Hematopoietic multipotent progenitor cell treated with erythropoietin and hydrocortisone succinate and interleukin-3 and kit ligand, for 6 days (in vitro differentiated cells): Measurements from ENCODE around the gene CACNA2D1.

Experiments
- DNase-seq: peaks from one replicate; pipeline ENCODE4 v3.0.0-alpha.2; 2015

Gene CACNA2D1

DNA sequence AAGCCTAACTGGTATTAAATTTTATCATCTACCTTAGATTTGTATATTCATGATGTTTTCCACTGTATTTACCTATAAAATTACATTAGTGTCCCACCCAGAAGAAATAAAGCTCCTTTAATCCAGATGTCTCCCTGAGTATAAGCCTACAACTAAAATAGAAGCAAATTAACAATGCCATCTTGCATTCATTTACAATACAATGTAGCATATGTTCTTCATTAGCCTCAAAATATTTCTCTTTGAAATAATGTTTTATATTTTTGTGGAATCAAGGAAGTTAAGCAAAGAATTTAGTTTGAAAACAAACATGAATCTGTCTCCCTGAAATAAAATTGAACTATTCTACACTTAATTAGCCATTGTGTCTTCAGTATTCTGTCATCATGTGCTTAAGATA lies 112.3 kb downstream of the CACNA2D1 start:
- no peak for DNase-seq

DNA sequence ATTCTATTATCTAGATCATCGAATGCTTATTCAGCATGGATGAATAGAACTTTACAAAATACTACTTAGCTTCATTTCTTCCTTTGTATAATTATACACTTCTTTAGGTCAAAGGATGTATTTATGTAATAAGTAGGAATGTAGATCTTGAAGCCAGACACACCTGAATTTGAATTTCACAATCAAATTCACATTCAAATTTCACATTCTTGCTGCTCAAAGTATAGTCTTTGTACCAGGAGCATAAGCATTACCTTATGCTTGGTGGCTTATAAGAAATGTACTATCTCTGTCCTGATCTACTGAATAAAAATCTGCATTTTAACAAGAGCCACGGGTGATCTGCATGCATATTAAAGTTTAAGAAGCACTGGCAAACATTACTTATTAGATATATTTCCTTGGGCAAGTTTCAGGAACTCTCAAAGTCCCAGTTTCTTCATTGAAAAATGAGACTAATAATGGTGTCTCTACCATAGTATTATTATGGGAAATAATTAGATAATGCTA lies 112.8 kb downstream of the CACNA2D1 start:
- DNase-seq = no peak

DNA sequence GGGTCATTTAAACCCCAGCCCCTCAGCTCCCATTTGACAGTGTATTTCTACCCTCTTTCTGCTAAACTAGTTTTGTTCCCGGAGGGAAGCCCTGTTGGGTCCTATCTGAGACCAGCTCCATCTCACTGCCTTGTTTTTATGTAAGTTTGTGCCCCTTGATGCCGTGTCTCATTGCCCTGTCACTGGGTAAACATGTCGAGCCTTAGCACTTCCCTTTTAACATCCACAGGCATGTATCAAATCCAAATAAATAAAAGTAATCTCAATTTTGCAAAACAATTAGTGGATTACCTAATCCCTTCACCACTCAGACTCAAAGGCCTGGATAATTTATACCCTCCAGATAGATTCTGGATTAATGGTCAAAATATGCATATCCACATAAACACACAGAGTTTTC lies 115.7 kb downstream of the CACNA2D1 start:
- DNase-seq = no peak

DNA sequence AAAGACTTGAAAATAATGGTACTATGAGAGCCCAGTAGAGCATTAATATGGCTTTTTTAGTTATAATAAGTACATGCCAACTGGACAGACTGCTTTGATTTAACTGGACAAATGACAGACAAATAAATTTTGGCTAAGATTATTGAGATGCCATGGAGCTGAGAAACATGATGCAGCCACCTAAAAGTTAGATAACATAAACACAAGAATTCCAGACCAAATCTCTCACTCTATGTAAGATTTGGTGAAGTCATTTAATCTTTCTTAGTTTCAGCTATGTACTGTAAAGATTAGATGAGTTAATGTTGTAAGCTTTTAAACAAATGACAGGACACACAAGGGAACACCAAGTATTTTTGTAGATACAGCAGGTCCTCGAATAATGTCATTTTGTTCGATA lies 118.2 kb downstream of the CACNA2D1 start:
- no peak for DNase-seq

DNA sequence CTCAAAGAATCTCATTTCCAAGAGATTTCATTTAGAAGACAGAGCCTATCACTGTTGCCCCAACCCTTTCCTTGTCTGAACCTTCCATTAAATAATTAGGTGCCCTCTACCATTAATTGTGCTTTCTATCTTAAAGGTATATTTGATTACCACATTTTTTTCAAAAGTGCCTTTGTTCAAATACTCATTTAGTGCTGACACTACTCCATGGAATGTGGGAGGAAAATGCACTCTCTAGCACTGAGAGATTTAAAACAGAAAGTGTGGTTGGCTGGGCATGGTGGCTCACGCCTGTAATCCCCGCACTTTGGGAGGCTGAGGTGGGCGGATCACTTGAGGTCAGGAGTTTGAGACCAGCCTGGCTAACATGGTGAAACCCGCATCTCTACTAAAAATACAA lies 119.8 kb downstream of the CACNA2D1 start:
- DNase-seq = no peak

DNA sequence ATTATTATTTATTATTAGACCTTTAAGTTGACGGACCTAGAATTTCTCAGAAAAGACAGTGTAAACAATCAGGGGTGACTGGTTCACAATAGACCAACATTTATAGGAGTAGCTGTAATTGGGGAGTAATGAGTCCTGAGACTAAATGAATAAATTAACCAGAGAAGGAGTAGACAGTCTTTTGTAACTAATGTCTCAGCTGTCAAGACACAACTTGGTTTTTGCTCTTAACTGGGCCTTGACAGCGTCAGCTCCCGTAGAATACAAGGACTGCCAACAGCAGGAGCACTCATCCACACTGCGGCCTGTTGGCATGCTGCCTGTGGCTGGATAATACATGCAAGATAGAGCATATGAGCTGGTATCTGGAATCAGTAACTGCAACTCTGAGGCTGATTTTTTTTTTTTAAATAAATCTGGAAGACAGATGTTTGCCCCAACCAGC lies 123.9 kb downstream of the CACNA2D1 start:
- DNase-seq = no peak

DNA sequence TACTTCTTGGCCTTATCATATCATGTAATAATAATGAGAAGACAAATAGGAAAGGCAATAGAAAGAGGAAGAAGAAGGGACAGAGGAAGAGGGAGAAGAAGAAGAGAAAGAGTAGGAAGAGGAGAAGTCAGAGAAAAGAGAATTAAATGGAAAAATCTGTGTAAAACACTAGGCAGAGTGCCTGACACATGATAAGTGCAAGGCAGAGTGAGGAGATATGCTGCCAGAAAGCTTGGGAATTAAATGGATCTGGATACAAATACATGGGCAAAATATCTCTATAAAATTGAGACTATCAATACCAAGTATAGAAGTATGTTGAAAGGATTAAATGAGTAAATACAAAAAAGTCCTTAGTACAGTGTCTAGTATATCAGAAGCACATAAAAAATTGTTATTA lies 124.8 kb downstream of the CACNA2D1 start:
- DNase-seq = no peak

DNA sequence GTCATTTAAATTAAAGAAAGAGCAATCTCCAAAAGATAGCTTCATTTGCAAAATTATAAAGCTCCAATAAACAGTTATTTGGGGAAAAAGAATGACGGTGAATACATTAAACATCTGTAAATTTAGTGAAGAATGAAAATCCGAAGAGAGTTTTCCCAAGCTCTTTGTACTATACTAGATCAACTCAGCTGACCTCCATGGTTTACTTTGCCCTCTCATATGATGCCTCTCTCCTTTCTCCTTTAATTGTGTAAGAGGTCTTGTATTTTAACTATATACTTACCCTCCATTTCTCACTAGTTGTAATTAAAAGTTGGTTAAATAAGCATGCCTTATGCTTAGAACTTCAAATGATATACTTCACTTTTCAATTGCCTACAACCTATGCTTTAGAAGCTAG lies 125.8 kb downstream of the CACNA2D1 start:
- no peak for DNase-seq

DNA sequence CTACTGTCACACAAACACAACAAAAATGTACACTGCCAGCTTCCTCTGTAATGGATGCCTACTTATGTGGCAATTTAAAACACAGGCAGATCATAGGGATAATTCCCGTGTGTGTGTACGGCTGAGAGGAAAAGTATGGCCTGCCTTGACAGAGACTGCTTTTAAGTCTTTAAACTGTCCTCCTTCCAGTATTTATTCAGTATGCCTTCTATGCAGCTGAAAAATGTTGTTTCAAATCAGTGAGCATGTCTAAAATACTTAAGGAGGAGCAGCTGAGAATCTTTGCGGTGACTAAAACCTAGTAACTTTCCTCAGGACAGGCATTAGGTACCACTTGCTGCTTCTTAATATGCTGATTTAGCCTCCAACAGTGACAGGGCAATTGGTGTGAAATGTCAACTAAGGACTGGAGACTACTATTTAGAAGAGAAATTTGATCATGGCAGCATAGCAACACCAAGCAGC lies 126.3 kb downstream of the CACNA2D1 start:
- DNase-seq = no peak

DNA sequence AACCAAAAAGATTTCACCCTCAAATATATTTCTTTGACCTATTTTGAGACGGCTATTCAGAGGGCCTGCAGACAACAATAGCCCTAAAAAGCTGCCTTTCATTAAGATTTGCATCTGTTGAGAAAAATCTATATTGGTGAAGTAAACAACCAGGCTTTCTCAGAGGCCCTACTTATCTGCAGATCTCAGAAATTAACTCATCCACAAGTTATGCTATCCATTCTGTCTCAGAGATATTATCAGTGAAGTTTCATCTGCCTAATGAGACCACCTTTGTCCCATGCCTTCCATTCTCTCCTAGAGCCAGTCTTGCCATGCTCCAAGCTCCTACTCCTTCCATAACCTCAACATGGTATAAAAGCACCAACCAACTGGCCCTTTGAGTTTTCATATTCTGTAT lies 130.3 kb downstream of the CACNA2D1 start:
- DNase-seq = no peak

DNA sequence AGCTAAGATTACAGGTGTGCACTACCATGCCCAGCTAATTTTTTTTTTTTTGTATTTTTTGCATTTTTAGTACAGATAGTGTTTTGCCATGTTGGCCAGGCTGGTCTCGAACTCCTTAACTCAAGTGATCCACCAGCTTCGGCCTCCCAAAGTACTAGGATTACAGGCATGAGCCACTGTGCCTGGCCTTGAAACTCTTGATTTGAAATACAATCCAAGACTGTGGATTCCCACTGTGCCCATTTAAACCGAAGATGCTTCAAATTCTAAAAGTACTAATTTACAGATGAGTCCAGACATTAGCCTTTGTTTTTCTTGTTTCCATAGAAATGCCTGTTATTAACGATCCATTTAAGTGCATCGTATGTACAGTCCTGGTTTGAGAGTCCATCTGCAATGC lies 130.9 kb downstream of the CACNA2D1 start:
- DNase-seq = no peak

DNA sequence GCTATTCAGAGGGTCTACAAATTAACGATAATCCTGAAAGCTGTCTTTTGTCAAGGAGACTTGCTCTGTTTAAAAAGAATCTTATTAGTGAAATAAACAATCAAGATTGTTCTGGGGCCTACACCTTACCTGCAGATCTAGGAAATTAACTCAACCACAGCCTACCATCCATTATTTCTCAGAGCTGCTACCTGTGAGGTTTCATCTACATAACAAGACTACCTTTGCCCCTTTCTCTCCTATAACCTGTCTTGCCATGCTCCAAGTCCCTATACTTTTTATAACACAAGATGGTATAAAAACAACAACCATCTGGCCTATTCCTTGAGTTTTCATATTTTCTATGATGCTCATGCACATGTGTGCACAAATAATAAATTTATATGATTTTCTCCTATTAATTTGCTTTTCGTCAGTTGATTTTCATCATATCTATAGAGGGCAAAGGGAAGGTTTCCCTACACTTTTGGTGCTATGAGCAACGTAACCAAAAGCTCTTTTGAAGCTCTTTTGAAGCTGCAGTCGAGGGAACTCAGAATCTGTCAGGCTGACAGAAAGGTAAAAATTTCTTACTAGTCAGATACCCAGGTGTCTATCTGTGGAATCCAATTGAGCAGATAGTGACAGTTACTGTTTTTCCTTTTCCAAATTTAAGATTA lies 138.1 kb downstream of the CACNA2D1 start:
- DNase-seq = no peak

DNA sequence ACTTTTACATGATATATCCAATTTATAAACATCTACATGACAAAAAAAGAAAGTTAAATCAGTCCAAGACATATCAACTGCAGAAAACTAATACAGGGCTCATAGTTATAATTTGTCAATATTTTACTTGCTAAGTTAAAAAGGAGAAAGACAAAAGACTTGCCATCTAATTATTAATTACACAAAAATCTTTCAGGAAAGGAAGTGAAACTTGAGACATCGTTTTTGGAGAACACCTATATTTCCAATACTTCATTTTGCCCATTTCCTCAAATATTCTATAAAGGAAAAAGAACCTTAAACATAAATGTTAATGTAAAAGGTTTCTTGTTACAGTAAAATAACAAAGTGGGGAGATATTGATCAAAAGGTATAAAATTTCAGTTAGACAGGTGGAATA lies 148.7 kb downstream of the CACNA2D1 start:
- DNase-seq = no peak

DNA sequence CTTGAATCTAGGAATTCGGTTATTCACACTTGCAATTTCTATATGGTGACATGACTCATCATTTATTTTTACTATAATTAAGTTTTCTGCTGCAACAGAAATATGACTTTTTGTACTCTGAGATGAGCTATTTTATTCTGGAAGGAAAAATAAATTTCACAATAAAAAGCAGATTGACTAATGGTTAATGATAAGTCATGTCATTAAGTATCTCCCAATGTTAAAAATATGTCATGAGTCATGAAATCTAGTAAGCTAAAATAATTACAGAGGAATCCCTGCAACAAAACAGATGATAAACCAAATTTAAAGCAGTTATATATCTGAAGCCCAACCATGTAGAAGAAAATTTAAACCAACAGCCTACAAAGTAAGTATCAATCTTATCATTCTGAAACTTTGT lies 149.2 kb downstream of the CACNA2D1 start:
- no peak for DNase-seq

DNA sequence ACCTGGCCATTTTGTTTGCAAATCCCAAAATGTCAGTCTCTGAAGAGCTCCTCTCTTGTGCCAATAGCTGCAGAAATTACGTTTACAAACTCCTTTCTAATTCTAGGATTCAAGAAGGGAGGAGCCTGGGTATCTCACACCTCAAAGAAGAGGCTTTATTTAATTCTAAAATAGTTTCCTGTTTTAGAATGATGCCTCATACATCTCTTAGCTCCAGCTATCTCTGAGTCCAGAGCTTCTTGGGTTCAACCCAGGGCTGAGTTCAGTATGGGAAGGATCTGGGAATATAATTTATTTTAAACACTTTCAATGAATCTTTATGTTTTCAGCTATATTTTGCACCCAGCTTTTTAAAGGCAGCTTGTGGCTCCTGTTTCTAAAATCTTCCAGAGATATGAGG lies 150.1 kb downstream of the CACNA2D1 start:
- DNase-seq = no peak

DNA sequence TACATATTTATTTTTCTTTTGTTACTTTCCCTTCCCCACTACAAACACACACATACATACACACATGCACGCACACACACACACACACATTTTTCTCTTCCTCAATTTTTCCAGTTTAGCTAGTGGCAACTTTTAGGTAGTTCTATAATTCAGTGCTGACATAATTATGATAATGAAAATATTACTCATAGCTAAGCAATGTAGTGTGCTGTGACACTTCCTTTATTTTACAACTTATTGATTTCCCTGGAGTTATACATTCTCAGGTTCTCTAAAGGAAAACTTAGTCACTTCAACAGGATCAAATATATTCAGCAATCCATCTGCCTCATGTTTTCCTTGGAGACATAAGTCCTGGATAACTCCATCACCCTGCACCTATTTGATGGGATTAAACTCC lies 151.6 kb downstream of the CACNA2D1 start:
- DNase-seq = no peak

DNA sequence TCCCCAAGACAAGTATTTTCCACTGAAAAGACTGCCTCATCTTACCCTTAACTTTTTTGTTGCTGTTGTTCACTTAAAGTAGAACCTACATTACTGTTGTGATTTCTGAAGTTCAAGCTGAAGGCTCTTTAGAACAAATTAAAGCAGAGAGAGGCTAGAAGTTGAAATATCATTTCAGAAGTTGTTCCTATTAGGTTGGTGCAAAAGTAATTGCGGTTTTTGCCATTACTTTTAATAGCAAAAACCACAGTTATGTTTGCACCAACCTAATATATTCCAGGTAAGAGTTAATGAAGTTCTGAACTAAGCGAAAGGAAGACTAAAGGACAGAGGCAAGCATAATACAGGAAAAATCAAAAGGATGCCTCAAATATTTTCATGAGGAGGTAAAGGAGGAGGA lies 153.7 kb downstream of the CACNA2D1 start:
- no peak for DNase-seq

DNA sequence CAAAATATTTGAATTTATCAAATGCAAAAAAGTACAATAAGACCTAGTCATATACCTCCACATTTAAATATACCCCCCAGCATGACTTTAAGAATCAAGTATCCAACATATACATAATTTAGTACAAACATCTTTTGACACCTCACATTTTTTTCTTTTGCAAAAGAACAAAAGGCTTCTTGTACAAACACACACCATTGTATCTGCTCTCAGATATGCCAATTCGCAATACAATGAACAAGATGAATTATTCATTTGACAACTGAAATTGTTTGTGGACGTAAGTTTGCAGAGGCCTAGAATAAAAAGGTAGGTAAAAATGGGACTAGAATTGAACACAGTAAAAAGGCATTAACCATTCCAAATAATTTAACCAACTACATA lies 154.4 kb downstream of the CACNA2D1 start:
- no peak for DNase-seq

DNA sequence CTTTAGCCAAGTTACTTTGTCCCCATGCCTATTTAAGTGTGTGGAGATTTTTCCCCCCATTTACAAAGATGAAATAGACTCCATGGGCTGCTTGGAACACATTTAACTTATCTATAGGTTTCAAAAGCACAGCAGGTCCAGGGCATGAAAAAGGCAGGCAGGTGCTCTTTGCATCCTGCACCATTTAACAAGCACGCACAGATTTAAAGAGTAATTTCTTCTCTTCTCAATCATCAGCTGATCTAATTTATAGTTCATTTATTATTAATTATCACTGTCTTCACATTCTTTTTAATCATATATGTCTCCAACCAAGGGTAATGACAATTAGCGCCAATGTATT lies 156.8 kb downstream of the CACNA2D1 start:
- DNase-seq = no peak

DNA sequence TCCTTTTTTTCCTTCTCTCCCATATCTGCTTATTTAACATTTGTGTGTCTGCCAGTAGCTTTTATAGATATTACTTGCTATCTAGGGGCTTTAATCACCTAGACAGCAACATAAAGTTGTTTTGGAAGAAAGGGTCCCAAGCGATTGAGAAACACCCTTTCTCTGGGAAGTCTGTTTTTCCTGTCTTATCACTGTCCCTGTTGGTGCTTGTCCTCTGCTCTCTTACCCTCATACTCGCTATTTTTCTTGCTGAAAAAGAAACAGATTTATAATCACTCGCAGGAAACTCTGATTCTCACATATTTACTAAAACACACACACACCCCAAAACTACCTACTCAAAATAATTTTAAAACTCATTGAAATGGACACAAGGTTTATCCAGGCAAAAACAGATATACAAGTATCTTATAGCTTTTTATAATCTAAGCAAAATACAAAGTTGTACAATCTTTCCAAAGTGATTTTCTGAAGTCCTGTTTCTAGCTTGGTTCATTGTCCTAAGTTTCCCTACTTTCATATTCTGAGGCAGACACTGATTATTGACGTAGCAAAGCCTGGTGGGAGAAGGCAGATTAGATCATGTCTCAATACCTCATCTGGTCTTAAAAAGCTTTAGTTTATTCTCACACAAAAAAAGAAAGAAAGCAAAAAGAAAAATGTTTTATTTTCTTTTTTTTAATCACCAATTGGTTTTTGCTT lies 157.3 kb downstream of the CACNA2D1 start:
- DNase-seq = no peak

DNA sequence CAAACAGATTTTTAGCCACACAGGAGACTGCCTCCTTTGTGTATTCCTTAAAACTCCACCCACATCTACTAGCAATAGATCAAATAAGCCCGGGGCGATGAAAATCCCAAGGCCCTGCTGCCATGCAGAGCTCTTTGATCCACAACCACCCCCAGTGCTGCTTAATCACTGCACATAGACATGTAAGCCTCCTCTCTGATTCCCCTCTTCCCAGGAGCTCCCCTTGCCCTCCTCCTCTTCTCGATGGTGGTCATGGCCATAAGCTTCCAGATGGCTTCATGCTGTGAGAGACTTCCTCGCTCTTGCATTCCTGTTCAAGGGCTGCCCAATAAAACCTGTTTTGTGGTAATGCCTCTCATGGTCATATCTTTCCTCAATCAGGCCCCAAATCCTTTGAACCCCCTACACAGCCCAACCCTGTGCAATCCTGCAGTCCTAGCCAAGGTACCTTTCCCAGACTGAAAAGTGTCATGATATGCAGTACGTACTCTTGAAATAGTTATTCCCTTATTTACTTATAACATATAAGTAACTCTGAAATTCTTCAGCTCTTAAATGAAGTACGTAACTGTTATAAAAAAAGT lies 158.5 kb downstream of the CACNA2D1 start:
- DNase-seq = no peak

DNA sequence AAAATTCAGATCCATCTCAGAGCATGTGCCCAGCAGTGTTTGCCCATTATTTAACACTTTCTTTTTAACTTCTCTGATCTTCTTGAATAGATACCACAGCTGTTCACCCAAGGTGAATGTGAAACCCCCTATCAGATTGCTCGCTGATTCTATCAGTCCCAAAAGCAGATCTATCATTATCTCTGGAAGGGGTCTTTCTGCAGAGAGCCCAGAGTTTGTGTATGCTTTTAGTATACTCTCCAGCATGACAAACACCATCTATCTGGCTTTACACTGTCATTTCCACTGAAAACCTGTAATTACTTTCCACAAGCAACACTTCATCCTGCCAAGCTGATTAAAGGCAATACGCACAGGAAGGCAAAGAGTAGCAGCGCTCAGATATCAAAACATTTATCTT lies 168.2 kb downstream of the CACNA2D1 start:
- no peak for DNase-seq

DNA sequence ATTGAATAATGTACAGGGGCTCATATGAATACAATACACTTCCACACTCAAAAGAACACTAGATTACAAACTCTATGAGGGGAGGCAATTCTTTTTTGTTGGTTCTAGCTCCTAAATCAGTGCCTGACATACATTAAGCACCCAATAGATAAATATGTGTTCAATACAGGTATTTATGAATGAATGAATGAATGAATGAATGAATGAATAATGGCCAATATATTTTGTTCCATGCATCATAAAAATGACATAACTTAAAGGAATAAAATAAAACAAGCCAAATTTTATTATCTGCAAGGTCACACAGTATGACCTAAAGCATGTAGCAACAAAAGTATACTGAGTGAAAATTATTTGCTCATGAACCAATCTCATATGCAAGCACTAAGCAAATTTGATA lies 168.9 kb downstream of the CACNA2D1 start:
- DNase-seq = no peak

DNA sequence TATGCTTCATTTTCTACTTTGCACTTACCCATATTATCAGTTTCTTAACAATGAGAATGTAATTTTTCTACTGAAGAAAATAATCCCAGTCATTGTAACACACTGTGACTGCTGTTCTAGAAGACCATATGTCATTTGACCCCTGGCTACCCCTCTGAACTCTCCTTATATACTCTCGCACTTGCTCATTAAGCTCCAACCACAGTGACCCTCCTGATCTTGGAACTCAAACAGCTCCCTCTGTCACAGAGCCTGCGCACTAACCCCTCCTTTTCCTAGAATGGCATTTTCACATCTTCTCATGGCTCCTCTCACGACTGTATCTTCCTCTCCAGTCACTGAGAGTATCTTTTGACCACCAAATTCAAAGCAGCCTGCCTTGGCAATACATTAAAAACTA lies 169.7 kb downstream of the CACNA2D1 start:
- no peak for DNase-seq
